ENCODE results near the gene TMEM151B.

- TF ChIP-seq SUZ12 (IDR thresholded peaks at IDR 0.05; ENCODE audit: extremely low read depth, insufficient read depth, insufficient read length): no peak
- no peak for TF ChIP-seq ZNF274 (IDR thresholded peaks at IDR 0.05; ENCODE audit: low read depth, low read length)
These were observed 51.0 kb downstream of the TMEM151B start for GRCh38 chr6:44321210-44321609.
